Activated CD8-positive, alpha-beta memory T cell treated with anti-CD3 and anti-CD28 coated beads, Interleukin-2, amount 50 U/mL, for 4 hours (primary cell): ENCODE results near the gene LPP.

Experiments used
- DNase-seq: peaks from one replicate; pipeline ENCODE4 v3.0.0-alpha.2; 2020

The LPP gene

DNA sequence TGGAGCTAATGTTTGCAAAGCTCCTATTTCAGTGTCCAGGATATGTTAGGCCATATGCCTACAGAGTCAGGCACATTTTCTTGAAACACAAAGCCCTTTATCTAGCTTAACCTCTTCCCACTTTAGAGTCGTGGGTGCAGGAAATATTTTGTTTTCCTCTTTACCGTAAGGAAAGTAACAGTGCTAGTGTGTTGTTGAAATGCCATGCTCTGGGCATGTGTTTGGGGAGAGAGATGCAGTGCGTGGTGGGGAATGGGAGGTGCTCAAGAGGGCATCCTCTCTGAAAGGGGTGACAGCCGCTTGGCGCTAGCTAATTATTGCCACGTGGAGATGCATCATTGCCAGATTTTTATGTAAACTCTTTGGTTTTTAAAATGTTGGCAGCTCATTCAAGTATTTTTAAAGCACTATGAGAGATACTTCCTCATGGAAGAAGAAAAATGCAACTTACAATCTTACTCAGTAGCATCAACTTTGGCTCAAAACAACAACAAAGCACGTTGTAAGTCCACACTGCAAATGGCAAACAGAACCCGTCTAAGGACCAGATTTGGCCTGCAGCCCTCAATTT lies 152.6 kb downstream of the LPP start:
- no peak for DNase-seq

DNA sequence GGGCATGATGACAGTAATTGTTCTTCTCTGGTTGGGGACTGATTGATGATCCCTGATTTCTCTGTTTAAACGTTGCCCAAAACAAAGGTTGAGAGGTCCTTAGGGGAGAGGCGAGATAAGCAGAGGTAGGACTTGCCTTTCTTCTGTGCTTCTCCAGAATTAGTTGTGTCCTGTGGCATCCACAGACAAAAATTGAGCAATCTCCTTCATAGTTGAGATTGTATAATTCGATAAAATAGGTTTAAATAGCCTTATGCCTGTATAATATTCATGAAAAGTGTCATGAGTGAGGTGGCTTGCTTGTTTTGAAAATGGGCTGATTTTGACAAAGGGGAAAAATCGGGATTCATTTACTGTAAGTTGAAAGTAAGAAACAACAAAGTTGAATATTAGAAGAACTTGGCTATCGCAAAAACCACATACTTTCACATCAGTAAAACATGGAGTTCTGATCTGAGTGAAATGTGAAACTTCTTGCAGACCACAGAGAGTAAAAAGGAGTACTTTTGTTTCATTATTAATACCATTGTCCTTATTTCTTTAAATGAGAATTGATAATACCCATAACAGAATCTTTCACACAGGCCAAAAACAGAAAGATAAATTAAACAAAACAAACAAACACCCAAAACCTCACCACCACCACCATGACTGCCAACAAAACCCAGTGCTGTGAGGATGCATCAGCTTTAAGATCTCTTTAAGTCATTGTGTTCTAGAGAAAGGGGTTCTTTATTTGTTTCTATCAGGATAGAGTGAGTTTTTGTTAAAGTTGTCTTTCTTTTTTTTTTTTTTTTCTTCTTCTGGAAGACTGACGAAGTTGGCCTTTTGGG lies 155.7 kb downstream of the LPP start:
- DNase-seq = no peak

- DNase-seq = no peak
Measured at GRCh38 chr3:188310270-188310710, 156.3 kb downstream of the LPP start.

GRCh38 chr3:188315553-188315952 lies 161.6 kb downstream of the LPP start:
- DNase-seq = no peak

- DNase-seq = no peak
Measured at GRCh38 chr3:188316021-188316722, 162.2 kb downstream of the LPP start.

DNA sequence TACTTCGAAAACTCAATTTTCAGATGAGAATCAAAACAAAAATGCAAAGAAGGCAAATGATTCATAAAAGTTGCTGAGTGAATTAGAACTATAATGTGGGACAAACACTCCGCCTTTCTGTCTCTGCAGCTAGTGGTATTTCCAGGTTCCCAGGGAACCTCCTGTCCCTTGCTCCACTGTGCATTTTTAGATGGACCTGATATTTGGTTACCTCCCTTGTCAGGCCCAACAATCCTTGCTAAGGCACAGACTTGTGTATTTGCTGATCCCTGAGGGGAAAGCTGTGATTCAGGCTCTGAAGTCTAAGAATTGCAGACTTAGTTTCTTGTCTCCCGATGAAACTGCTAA lies 162.7 kb downstream of the LPP start:
- no peak for DNase-seq

GRCh38 chr3:188319569-188319968 lies 165.6 kb downstream of the LPP start:
- DNase-seq = no peak

DNA sequence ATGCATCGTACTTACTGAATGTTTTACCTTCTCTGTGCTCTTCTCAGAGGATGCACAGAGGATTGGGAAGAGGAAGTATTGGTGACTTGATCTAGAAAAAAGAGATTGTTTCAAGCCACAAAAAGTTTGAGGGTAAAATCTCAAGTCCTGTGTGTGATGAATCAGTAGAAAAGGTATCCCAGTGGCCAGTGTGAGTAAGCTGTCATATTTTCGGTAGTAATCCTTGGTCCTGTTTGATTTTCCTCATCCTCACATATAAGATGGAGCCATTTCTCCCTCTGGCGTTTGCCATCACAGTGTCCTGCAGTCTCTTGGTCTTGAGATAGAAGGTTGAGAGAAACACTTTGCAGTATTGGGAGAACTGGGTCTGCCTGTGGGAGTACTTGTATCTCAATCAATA lies 166.8 kb downstream of the LPP start:
- no peak for DNase-seq

DNA sequence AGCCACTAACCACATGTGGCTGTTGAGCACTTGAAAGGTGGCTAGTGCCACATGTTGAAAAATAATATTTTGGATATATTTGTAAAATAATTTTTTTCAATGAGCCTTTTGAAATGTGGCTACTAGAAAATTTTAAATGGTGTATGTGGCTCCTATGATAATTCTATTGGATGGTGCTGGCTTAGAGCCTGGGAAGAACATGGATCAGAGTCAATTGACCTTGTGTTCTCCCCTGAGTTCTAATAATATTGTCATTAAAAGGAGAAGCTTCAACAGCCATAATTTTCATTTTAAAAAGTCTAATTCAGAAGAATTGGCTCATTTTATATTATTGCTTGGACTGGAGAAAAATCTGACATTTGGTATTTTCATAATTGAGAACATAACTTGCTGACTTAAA lies 167.3 kb downstream of the LPP start:
- DNase-seq = no peak

DNA sequence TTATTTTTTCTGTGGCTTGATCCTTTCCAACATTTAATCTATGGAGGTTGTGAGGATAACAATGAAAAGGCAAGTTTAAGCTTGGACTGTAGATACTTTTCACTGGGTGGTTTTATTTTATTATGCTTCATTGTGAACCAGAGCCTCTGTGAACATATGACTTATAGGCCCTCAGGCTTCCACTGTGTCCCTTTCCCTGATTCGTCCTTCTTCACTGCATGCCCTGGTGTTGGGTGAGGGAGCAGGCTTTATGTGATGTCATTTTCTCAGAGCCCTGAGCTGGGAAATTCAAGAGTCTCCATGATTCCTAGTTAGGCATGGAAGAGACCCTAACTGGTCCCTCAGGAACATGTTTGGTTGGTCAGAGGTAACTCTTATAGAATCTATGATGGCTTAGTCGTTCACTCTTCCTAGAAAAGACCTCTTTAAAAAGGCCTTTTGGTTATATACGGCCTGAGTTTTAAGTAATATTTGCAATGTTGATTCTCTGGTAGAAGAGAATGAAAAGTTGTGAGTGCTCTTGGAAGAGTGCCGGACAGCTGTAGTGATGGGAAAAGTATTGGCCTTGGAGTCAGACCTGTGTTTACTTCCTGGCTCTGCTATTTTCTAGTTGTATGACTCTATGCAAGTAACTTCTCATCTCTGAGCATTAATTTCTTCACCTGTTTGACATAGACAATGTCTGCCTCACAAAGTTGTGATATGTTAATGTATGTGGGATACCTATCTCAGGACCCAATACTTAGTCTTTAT lies 168.4 kb downstream of the LPP start:
- DNase-seq = no peak

DNA sequence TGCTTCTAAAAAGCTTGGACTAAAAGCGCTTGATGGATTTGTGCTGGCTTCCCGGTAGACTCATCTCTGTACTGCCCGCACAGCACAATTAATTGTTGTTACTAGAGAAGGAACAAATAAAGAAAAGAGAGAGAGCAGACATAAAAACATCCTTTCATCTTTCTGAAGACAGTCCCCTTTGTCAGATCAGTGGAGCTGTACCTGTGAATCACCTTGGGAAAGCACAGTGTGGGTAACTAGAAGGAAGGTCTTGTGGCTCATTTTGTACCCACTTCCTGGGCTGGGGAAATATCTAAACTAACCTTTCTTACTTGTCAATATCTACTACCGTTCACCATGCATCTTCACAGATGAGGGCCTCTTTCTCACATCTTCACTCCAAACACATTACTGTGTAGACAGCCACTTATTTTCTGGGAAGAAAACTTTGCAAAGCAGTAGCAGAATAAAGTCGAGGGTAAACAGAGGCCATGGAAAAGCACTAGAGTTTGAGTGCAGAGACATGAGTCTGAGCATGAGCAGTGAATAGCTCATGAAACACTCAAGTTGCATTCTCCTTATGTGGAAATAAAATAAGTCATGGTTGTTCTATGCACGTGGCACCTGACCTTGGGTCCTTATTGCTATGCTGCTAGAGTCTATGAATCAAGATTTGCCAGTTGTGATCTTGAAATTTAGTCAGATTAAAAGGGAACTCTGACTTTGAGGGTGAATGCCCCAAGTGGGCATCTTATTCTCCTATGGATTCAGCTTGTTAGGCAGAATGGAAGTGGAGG lies 169.3 kb downstream of the LPP start:
- DNase-seq = peak; percentile 21

- no peak for DNase-seq
Measured at GRCh38 chr3:188326111-188326510, 172.2 kb downstream of the LPP start.

- DNase-seq = no peak
Measured at GRCh38 chr3:188326968-188327367, 173.0 kb downstream of the LPP start.

GRCh38 chr3:188327433-188327832 lies 173.5 kb downstream of the LPP start:
- no peak for DNase-seq

GRCh38 chr3:188330138-188330537 lies 176.2 kb downstream of the LPP start:
- no peak for DNase-seq

DNA sequence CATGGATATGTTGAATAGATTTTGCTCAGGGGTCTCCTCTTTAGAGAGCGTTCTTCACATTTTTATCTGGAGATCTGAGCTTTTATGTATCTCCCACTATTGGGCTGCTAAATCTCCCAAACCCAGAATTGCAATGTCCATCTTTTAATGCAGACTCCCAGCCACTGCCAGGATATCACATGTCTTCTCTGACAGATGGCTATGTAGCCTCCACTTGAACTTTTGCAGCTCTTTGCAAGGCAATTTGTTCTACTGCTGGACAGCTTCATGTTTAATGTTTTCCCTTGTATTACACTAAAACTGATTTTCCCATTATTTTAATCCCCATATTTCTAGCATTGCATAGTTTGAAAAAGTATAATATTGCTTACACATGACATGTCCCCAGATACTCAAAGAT lies 177.2 kb downstream of the LPP start:
- DNase-seq = no peak

DNA sequence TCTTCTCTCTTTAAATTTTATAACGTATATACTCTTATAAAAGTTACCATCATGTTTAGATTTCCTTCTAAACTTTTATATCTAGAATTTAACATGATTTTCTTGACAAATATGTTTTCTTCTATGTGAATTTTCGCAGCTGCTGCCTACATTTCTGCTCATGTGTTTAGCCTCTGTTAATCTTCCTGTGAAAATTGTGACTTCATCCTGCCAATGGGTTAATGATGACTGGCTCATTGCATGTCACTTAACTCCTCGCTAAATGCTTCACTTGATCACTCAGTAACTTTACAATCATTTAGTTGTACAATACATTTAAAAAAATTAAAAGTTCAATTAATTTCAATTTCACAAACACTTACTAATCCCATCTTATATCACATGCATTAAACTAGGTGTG lies 178.1 kb downstream of the LPP start:
- DNase-seq = no peak

- DNase-seq = no peak
Measured at GRCh38 chr3:188335656-188336055, 181.7 kb downstream of the LPP start.

DNA sequence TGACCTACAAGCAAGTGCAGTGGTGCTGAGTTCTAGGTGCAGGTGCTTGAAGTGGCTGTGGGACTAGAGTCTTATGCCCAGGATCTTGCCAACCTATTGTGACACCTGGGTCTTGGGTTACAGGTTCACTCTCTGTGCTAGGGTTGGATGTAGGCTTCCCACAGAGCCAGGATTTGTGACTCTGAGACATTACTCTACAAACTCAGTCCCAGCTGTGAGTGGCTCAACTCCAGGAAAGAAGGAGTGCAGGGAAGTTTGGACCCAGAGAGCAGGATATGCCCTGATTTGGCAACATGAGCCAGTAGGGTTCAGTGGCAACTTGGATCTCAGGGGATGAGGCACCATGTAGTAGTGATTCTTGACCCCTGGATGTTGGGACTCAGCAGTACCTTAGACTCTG lies 182.2 kb downstream of the LPP start:
- DNase-seq = no peak

DNA sequence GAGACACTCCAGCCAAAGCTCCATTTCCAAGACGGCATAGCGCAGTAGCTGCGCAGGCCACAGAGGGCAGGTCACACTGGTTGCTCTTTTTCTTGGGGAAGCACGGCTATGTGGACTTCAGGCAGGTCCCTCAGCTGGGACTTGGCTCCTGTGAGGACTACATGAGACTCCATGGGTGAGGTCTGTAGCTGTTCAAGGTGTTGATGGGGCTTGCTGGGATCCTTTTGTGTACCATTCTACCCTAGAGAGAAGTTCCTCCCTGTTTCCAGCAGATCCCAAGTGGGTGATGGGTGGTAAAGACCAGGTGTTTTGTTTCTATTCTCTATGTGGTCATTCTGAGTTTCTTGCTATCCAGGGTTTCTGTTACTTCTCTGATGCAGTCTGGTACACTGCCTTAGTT lies 183.3 kb downstream of the LPP start:
- no peak for DNase-seq

DNA sequence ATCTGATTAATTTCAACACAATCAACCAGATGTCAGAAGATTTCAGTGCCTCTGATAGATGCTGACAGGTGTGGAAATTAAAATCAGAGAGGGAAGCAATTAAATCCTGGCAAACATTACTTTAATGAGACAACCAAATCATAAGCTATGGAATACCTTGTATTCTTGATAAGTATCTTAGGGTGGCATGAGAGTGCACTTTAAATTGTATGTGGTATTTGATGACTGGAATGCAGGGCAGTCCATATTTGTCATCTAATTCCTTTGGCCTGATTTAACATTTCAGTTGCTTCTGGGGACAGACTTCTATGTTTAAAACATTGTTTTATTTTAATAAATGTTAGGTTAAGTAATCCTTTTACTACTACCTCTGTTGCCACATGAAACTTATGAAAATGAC lies 184.1 kb downstream of the LPP start:
- no peak for DNase-seq

- peak; percentile 31 for DNase-seq
Measured at GRCh38 chr3:188339410-188340295, 185.7 kb downstream of the LPP start.
